ENCODE results near the gene MARK2. TPM values are rescaled to one million over a fixed set of nuclear protein-coding genes. Genes with fewer than 3 reads are reported as not detected.

The MARK2 gene
- total RNA-seq, 4 donors from 2014 or later = 34.7 to 82.9 (median 72.1) TPM

- Histone ChIP-seq H3K27ac (peak overlapping the region; percentile 69 to 79 (median 75)), H3K4me1 (peaks cover 0 to 29% (median 2%) of the 10 kb centered on the region in 4 donors)
- DNase-seq = peak in 1 of 3 donors; percentile 20
These were observed 100.5 kb downstream of the MARK2 start for GRCh38 chr11:63939397-63939891.

GRCh38 chr11:63940786-63941185 is 101.9 kb downstream of the MARK2 start:
- H3K9me3 ChIP-seq = no peaks in the 10 kb centered on the region
- peak overlapping the region in 1 of 4 donors; percentile 0 for H3K27ac ChIP-seq
- no peaks in the 10 kb centered on the region for H3K36me3 ChIP-seq

More at GRCh38 chr11:63939397-63939891, 100.5 kb downstream of the MARK2 start:
- TF ChIP-seq CTCF (IDR thresholded peaks at IDR 0.05) = no peak
- no peak for TF ChIP-seq POLR2A (IDR thresholded peaks at IDR 0.05)
- no peaks in the 10 kb centered on the region for H3K27me3 ChIP-seq
- H3K9me3 ChIP-seq = no peaks in the 10 kb centered on the region
- H3K36me3 ChIP-seq = no peaks in the 10 kb centered on the region
- peak overlapping the region; percentile 56 to 87 (median 80) for H3K4me3 ChIP-seq

GRCh38 chr11:63941901-63942300 is 103.0 kb downstream of the MARK2 start:
- TF ChIP-seq CTCF (IDR thresholded peaks at IDR 0.05) (no peak), POLR2A (IDR thresholded peaks at IDR 0.05) (no peak)
- no peaks in the 10 kb centered on the region for H3K27me3 ChIP-seq
- peaks cover 0 to 10% (median 0%) of the 10 kb centered on the region in 3 donors for H3K36me3 ChIP-seq
- peak overlapping the region in 1 of 4 donors; percentile 71 for H3K27ac ChIP-seq
- H3K9me3 ChIP-seq = no peaks in the 10 kb centered on the region
- H3K4me1 ChIP-seq = peaks cover 0 to 45% (median 2%) of the 10 kb centered on the region in 4 donors
- DNase-seq = no peak
- no peak overlapping the region for H3K4me3 ChIP-seq

More at GRCh38 chr11:63940786-63941185, 101.9 kb downstream of the MARK2 start:
- Histone ChIP-seq H3K4me3 (no peak overlapping the region), H3K27me3 (no peaks in the 10 kb centered on the region), H3K4me1 (peaks cover 0 to 43% (median 2%) of the 10 kb centered on the region in 4 donors)
- no peak for DNase-seq
- TF ChIP-seq CTCF (IDR thresholded peaks at IDR 0.05) (no peak), POLR2A (IDR thresholded peaks at IDR 0.05) (no peak)

- Histone ChIP-seq H3K4me1 (peaks cover 0 to 44% (median 2%) of the 10 kb centered on the region in 4 donors), H3K9me3 (no peaks in the 10 kb centered on the region), H3K4me3 (no peak overlapping the region), H3K36me3 (peaks cover 0 to 18% (median 0%) of the 10 kb centered on the region in 3 donors), H3K27ac (peak overlapping the region in 2 of 4 donors; percentile 32 to 71), H3K27me3 (no peaks in the 10 kb centered on the region)
- TF ChIP-seq POLR2A (IDR thresholded peaks at IDR 0.05) (peak in 1 of 2 donors; percentile 12), CTCF (IDR thresholded peaks at IDR 0.05) (peak in 1 of 6 experiments; percentile 7)
- peak in 2 of 3 donors; percentile 59 to 68 for DNase-seq
These were observed 103.9 kb downstream of the MARK2 start for GRCh38 chr11:63942803-63943202.

GRCh38 chr11:63944987-63945386 is 106.1 kb downstream of the MARK2 start:
- no peaks in the 10 kb centered on the region for H3K9me3 ChIP-seq
- DNase-seq = peak in 2 of 3 donors; percentile 75 to 76
- H3K4me1 ChIP-seq = peaks cover 0 to 39% (median 2%) of the 10 kb centered on the region in 4 donors
- H3K27ac ChIP-seq = peak overlapping the region in 3 of 4 donors; percentile 5 to 49 (median 47)
- no peak overlapping the region for H3K4me3 ChIP-seq
- peaks cover 0 to 26% (median 0%) of the 10 kb centered on the region in 3 donors for H3K36me3 ChIP-seq
- H3K27me3 ChIP-seq = no peaks in the 10 kb centered on the region
- no peak for TF ChIP-seq POLR2A (IDR thresholded peaks at IDR 0.05)
- no peak for TF ChIP-seq CTCF (IDR thresholded peaks at IDR 0.05)

Measured in Peyer's patch (tissue), 4 donors.